Smooth muscle cell (in vitro differentiated cells): ENCODE data around the gene NTN3. TPM values are rescaled to one million over a fixed set of nuclear protein-coding genes. Genes with fewer than 3 reads are reported as not detected.
"Not testable (repeated sequence)": the region's sequence is repeated elsewhere in the genome, so short reads cannot be mapped to it uniquely, and the experiment has no call there.

Source experiments
- DNase-seq: peaks from one replicate; lab custom pipeline; 2025; ENCODE audit not compliant: unreplicated experiment; lab: John Stamatoyannopoulos, UW
- H2AFZ ChIP-seq: fragments of 200-600 bp; sonication (generic); 2 replicates; pipeline ENCODE4 v1.6.0; 2016; ENCODE audit warnings: antibody characterized with exemption, low read depth, mild to moderate bottlenecking
- H3F3A ChIP-seq: fragments of 200-600 bp; sonication (generic); 2 replicates; pipeline ENCODE4 v1.6.0; 2017; ENCODE audit warnings: antibody characterized with exemption, low read depth
- H3K27ac ChIP-seq: fragments of 200-600 bp; sonication (generic); 2 replicates; pipeline ENCODE4 v1.5.1; 2016; ENCODE audit warnings: low read depth, mild to moderate bottlenecking
- H3K27me3 ChIP-seq: fragments of 200-600 bp; sonication (generic); 2 replicates; pipeline ENCODE4 v1.6.1; 2016; ENCODE audit warnings: low read depth, mild to moderate bottlenecking
- H3K36me3 ChIP-seq: fragments of 200-600 bp; sonication (generic); 2 replicates; pipeline ENCODE4 v1.5.1; 2016; ENCODE audit warnings: low read depth
- H3K4me1 ChIP-seq: fragments of 200-600 bp; sonication (generic); 2 replicates; pipeline ENCODE4 v1.5.1; 2016; ENCODE audit warnings: low read depth
- H3K4me2 ChIP-seq: fragments of 200-600 bp; sonication (generic); 2 replicates; pipeline ENCODE4 v1.6.0; 2016; ENCODE audit warnings: mild to moderate bottlenecking
- H3K4me3 ChIP-seq: fragments of 200-600 bp; sonication (generic); 2 replicates; pipeline ENCODE4 v1.5.1; 2016; ENCODE audit warnings: mild to moderate bottlenecking
- H3K79me2 ChIP-seq: fragments of 200-600 bp; sonication (generic); 2 replicates; pipeline ENCODE4 v1.6.0; 2016; ENCODE audit warnings: low read depth, mild to moderate bottlenecking
- H3K9ac ChIP-seq: fragments of 200-600 bp; sonication (generic); 2 replicates; pipeline ENCODE4 v1.6.0; 2016; ENCODE audit warnings: low read depth
- H3K9me3 ChIP-seq: fragments of 200-600 bp; sonication (generic); replicated peaks from 2 replicates; pipeline ENCODE4 v1.5.1; 2016; ENCODE audit warnings: low read depth
- H4K20me1 ChIP-seq: fragments of 200-600 bp; sonication (generic); 2 replicates; pipeline ENCODE4 v1.6.0; 2016; ENCODE audit warnings: low read depth
- WGBS: methylation state at CpG from one replicate; pipeline ENCODE4 v1.1.7; 2016; ENCODE audit warnings: low lambda C conversion rate; 5-methylcytosine and 5-hydroxymethylcytosine counted together
- polyA plus RNA-seq: library from polyadenylated mRNA; unstranded; fragments of >200 nt; fragmentation: Nextera tagmentation; extraction: Ambion mirVana; gene quantifications from 2 replicates; pipeline ENCODE4 v1.2.1, GENCODE V29; 2016
- total RNA-seq: library from RNA; depleted of rRNA; stranded (reverse); fragments of >200 nt; gene quantifications from 2 replicates; pipeline ENCODE4 v1.2.3, GENCODE V29; 2014
- TF ChIP-seq, protein P1 (sequence below): fragments of 200-600 bp; sonication (generic); IDR thresholded peaks from 2 replicates; pipeline ENCODE4 v1.5.1; 2017; ENCODE audit warnings: borderline replicate concordance, mild to moderate bottlenecking, antibody characterized with exemption; ENCODE audit not compliant: insufficient read depth, poor library complexity, severe bottlenecking

Gene NTN3
- total and polyA plus RNA-seq, 2 experiments from 2014 or later: 0.23 to 5.2 TPM

GRCh38 chr16:2476741-2477140 is 5.6 kb downstream of the NTN3 start:
- no peaks in the 10 kb centered on the region for H3K36me3 ChIP-seq
- TF ChIP-seq, protein P1, sequence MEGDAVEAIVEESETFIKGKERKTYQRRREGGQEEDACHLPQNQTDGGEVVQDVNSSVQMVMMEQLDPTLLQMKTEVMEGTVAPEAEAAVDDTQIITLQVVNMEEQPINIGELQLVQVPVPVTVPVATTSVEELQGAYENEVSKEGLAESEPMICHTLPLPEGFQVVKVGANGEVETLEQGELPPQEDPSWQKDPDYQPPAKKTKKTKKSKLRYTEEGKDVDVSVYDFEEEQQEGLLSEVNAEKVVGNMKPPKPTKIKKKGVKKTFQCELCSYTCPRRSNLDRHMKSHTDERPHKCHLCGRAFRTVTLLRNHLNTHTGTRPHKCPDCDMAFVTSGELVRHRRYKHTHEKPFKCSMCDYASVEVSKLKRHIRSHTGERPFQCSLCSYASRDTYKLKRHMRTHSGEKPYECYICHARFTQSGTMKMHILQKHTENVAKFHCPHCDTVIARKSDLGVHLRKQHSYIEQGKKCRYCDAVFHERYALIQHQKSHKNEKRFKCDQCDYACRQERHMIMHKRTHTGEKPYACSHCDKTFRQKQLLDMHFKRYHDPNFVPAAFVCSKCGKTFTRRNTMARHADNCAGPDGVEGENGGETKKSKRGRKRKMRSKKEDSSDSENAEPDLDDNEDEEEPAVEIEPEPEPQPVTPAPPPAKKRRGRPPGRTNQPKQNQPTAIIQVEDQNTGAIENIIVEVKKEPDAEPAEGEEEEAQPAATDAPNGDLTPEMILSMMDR: no peak
- WGBS: 95% methylated on average over 3 of the region's 3 CpGs
- no peaks in the 10 kb centered on the region for H3F3A ChIP-seq
- no peak for DNase-seq
- H3K27me3 ChIP-seq: no peaks in the 10 kb centered on the region
- H3K4me1 ChIP-seq: peaks cover 6% of the 10 kb centered on the region
- no peaks in the 10 kb centered on the region for H3K9me3 ChIP-seq
- H3K4me2 ChIP-seq: no peak overlapping the region
- no peak overlapping the region for H3K9ac ChIP-seq
- no peak overlapping the region for H3K4me3 ChIP-seq
- H3K27ac ChIP-seq: no peak overlapping the region
- peaks cover 8% of the 10 kb centered on the region for H3K79me2 ChIP-seq
- no peak overlapping the region for H2AFZ ChIP-seq
- H4K20me1 ChIP-seq: peaks cover 56% of the 10 kb centered on the region

GRCh38 chr16:2477327-2477726 is 6.2 kb downstream of the NTN3 start:
- H3K27ac ChIP-seq: no peak overlapping the region
- 94% methylated on average over 3 of the region's 3 CpGs for WGBS
- no peak overlapping the region for H3K4me2 ChIP-seq

DNA sequence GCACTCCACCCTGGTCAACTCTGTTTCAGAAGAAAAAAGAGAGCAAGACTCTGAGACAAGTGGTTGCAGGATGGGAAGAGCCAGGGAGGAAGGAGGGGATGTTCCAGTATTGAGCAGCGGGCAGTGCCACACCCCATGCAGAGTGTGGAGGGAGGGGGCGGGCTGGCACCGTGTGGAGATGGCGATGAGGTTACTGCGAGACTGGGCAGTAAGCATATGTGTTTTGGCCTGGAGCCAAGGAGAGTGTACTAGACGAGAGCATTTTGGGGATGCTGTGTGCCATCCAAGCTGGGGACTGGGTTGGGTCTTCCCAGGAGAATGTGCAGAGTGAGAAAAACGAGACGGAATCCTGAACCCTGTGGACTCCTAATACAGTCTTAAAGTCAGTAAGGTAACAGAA is 7.2 kb downstream of the NTN3 start:
- 93% methylated on average over 8 of the region's 8 CpGs for WGBS
- Histone ChIP-seq H3K4me2 (no peak overlapping the region), H3K27me3 (no peaks in the 10 kb centered on the region), H3K4me1 (peaks cover 6% of the 10 kb centered on the region), H3K4me3 (no peak overlapping the region), H3K9ac (no peak overlapping the region), H2AFZ (no peak overlapping the region), H3K79me2 (peaks cover 8% of the 10 kb centered on the region), H4K20me1 (peaks cover 68% of the 10 kb centered on the region), H3F3A (no peaks in the 10 kb centered on the region), H3K27ac (no peak overlapping the region), H3K36me3 (no peaks in the 10 kb centered on the region), H3K9me3 (no peaks in the 10 kb centered on the region)
- DNase-seq: no peak
- TF ChIP-seq, protein P1: no peak

More at GRCh38 chr16:2477327-2477726, 6.2 kb downstream of the NTN3 start:
- H3K36me3 ChIP-seq: no peaks in the 10 kb centered on the region
- TF ChIP-seq, protein P1: no peak
- peaks cover 6% of the 10 kb centered on the region for H3K4me1 ChIP-seq
- H3K9me3 ChIP-seq: no peaks in the 10 kb centered on the region
- no peaks in the 10 kb centered on the region for H3F3A ChIP-seq
- H3K4me3 ChIP-seq: no peak overlapping the region
- no peaks in the 10 kb centered on the region for H3K27me3 ChIP-seq
- no peak overlapping the region for H3K9ac ChIP-seq
- no peak overlapping the region for H2AFZ ChIP-seq
- H4K20me1 ChIP-seq: peaks cover 62% of the 10 kb centered on the region
- no peak for DNase-seq
- peaks cover 8% of the 10 kb centered on the region for H3K79me2 ChIP-seq

DNA sequence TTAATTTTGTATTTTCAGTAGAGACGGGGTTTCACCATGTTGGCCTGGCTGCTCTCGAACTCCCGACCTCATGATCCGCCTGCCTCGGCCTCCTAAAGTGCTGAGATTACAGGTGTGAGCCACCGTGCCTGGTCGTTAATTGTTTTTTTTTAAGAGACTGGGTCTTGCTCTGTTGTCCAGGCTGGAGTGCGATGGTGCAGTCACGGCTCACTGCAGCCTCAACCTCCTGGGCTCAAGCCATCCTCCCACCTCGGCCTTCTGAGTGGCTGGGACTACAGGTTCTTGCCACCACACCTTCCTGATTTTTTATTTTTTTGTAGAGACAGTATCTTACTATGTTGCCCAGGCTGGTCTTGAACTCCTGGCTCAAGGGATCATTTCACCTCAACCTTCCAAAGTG is 8.9 kb downstream of the NTN3 start:
- peaks cover 74% of the 10 kb centered on the region for H4K20me1 ChIP-seq
- not testable (repeated sequence) for H3K27me3 ChIP-seq
- 97% methylated on average over 10 of the region's 10 CpGs for whole genome bisulfite sequencing

More for the DNA sequence above, 8.9 kb downstream of the NTN3 start:
- H3K4me1 ChIP-seq, H3K9me3 ChIP-seq, H3K36me3 ChIP-seq, H3K9ac ChIP-seq, H3K27ac ChIP-seq, H3K4me2 ChIP-seq, H3K79me2 ChIP-seq, H3F3A ChIP-seq, H2AFZ ChIP-seq, DNase-seq, H3K4me3 ChIP-seq: not testable (repeated sequence)
